ENCODE results near the gene NR3C1.

Gene NR3C1

GRCh38 chr5:143251190-143251589 is 152.3 kb downstream of the NR3C1 start:
- Histone ChIP-seq H3K4me1 (ENCODE audit: control insufficient read depth, insufficient read depth, low read length, poor library complexity, severe bottlenecking) (no peaks in the 10 kb centered on the region), H3K27me3 (replicated peaks; ENCODE audit: control insufficient read depth, insufficient read depth, low read length, poor library complexity, severe bottlenecking) (no peaks in the 10 kb centered on the region), H3K27ac (ENCODE audit: insufficient read depth, low read length, poor library complexity, severe bottlenecking) (no peak overlapping the region), H3K4me3 (ENCODE audit: insufficient read depth, low read depth, low read length, poor library complexity, severe bottlenecking) (no peak overlapping the region), H3K9me3 (ENCODE audit: control insufficient read depth, low read length) (no peaks in the 10 kb centered on the region), H3K36me3 (ENCODE audit: control insufficient read depth, insufficient read depth, low read length) (no peaks in the 10 kb centered on the region)
- no peak for DNase-seq

- Histone ChIP-seq H3K4me3 (ENCODE audit: insufficient read depth, low read depth, low read length, poor library complexity, severe bottlenecking) (no peak overlapping the region), H3K27ac (ENCODE audit: insufficient read depth, low read length, poor library complexity, severe bottlenecking) (no peak overlapping the region), H3K36me3 (ENCODE audit: control insufficient read depth, insufficient read depth, low read length) (no peaks in the 10 kb centered on the region), H3K9me3 (ENCODE audit: control insufficient read depth, low read length) (no peaks in the 10 kb centered on the region), H3K4me1 (ENCODE audit: control insufficient read depth, insufficient read depth, low read length, poor library complexity, severe bottlenecking) (no peaks in the 10 kb centered on the region), H3K27me3 (replicated peaks; ENCODE audit: control insufficient read depth, insufficient read depth, low read length, poor library complexity, severe bottlenecking) (no peaks in the 10 kb centered on the region)
- no peak for DNase-seq
Measured at GRCh38 chr5:143249851-143250250, 153.6 kb downstream of the NR3C1 start.

- H3K4me1 ChIP-seq (ENCODE audit: control insufficient read depth, insufficient read depth, low read length, poor library complexity, severe bottlenecking) = no peaks in the 10 kb centered on the region
- H3K27ac ChIP-seq (ENCODE audit: insufficient read depth, low read length, poor library complexity, severe bottlenecking) = no peak overlapping the region
- DNase-seq = no peak
- no peaks in the 10 kb centered on the region for H3K9me3 ChIP-seq (ENCODE audit: control insufficient read depth, low read length)
- H3K27me3 ChIP-seq (replicated peaks; ENCODE audit: control insufficient read depth, insufficient read depth, low read length, poor library complexity, severe bottlenecking) = no peaks in the 10 kb centered on the region
- no peak overlapping the region for H3K4me3 ChIP-seq (ENCODE audit: insufficient read depth, low read depth, low read length, poor library complexity, severe bottlenecking)
- H3K36me3 ChIP-seq (ENCODE audit: control insufficient read depth, insufficient read depth, low read length) = no peaks in the 10 kb centered on the region
Measured at GRCh38 chr5:143248822-143249579, 154.5 kb downstream of the NR3C1 start.

GRCh38 chr5:143248391-143248790 is 155.1 kb downstream of the NR3C1 start:
- H3K36me3 ChIP-seq (ENCODE audit: control insufficient read depth, insufficient read depth, low read length) = no peaks in the 10 kb centered on the region
- no peaks in the 10 kb centered on the region for H3K4me1 ChIP-seq (ENCODE audit: control insufficient read depth, insufficient read depth, low read length, poor library complexity, severe bottlenecking)
- no peak for DNase-seq
- no peaks in the 10 kb centered on the region for H3K27me3 ChIP-seq (replicated peaks; ENCODE audit: control insufficient read depth, insufficient read depth, low read length, poor library complexity, severe bottlenecking)
- H3K4me3 ChIP-seq (ENCODE audit: insufficient read depth, low read depth, low read length, poor library complexity, severe bottlenecking) = no peak overlapping the region
- H3K9me3 ChIP-seq (ENCODE audit: control insufficient read depth, low read length) = no peaks in the 10 kb centered on the region
- no peak overlapping the region for H3K27ac ChIP-seq (ENCODE audit: insufficient read depth, low read length, poor library complexity, severe bottlenecking)

- H3K4me1 ChIP-seq (ENCODE audit: control insufficient read depth, insufficient read depth, low read length, poor library complexity, severe bottlenecking) = no peaks in the 10 kb centered on the region
- H3K9me3 ChIP-seq (ENCODE audit: control insufficient read depth, low read length) = no peaks in the 10 kb centered on the region
- DNase-seq = no peak
- no peak overlapping the region for H3K27ac ChIP-seq (ENCODE audit: insufficient read depth, low read length, poor library complexity, severe bottlenecking)
- H3K36me3 ChIP-seq (ENCODE audit: control insufficient read depth, insufficient read depth, low read length) = no peaks in the 10 kb centered on the region
- no peaks in the 10 kb centered on the region for H3K27me3 ChIP-seq (replicated peaks; ENCODE audit: control insufficient read depth, insufficient read depth, low read length, poor library complexity, severe bottlenecking)
- H3K4me3 ChIP-seq (ENCODE audit: insufficient read depth, low read depth, low read length, poor library complexity, severe bottlenecking) = no peak overlapping the region
Measured at GRCh38 chr5:143247134-143247815, 156.2 kb downstream of the NR3C1 start.

GRCh38 chr5:143245929-143246561 is 157.4 kb downstream of the NR3C1 start:
- Histone ChIP-seq H3K27ac (ENCODE audit: insufficient read depth, low read length, poor library complexity, severe bottlenecking) (no peak overlapping the region), H3K9me3 (ENCODE audit: control insufficient read depth, low read length) (no peaks in the 10 kb centered on the region), H3K4me1 (ENCODE audit: control insufficient read depth, insufficient read depth, low read length, poor library complexity, severe bottlenecking) (no peaks in the 10 kb centered on the region), H3K4me3 (ENCODE audit: insufficient read depth, low read depth, low read length, poor library complexity, severe bottlenecking) (no peak overlapping the region), H3K36me3 (ENCODE audit: control insufficient read depth, insufficient read depth, low read length) (no peaks in the 10 kb centered on the region), H3K27me3 (replicated peaks; ENCODE audit: control insufficient read depth, insufficient read depth, low read length, poor library complexity, severe bottlenecking) (no peaks in the 10 kb centered on the region)
- no peak for DNase-seq

- no peak overlapping the region for H3K4me3 ChIP-seq (ENCODE audit: insufficient read depth, low read depth, low read length, poor library complexity, severe bottlenecking)
- H3K4me1 ChIP-seq (ENCODE audit: control insufficient read depth, insufficient read depth, low read length, poor library complexity, severe bottlenecking) = no peaks in the 10 kb centered on the region
- no peak overlapping the region for H3K27ac ChIP-seq (ENCODE audit: insufficient read depth, low read length, poor library complexity, severe bottlenecking)
Measured at GRCh38 chr5:143244990-143245389, 158.5 kb downstream of the NR3C1 start.

GRCh38 chr5:143244000-143244736 is 159.3 kb downstream of the NR3C1 start:
- H3K9me3 ChIP-seq (ENCODE audit: control insufficient read depth, low read length) = no peaks in the 10 kb centered on the region
- DNase-seq = no peak
- H3K4me3 ChIP-seq (ENCODE audit: insufficient read depth, low read depth, low read length, poor library complexity, severe bottlenecking) = no peak overlapping the region
- H3K36me3 ChIP-seq (ENCODE audit: control insufficient read depth, insufficient read depth, low read length) = no peaks in the 10 kb centered on the region
- no peak overlapping the region for H3K27ac ChIP-seq (ENCODE audit: insufficient read depth, low read length, poor library complexity, severe bottlenecking)
- H3K4me1 ChIP-seq (ENCODE audit: control insufficient read depth, insufficient read depth, low read length, poor library complexity, severe bottlenecking) = no peaks in the 10 kb centered on the region
- no peaks in the 10 kb centered on the region for H3K27me3 ChIP-seq (replicated peaks; ENCODE audit: control insufficient read depth, insufficient read depth, low read length, poor library complexity, severe bottlenecking)

More at GRCh38 chr5:143244990-143245389, 158.5 kb downstream of the NR3C1 start:
- H3K36me3 ChIP-seq (ENCODE audit: control insufficient read depth, insufficient read depth, low read length) = no peaks in the 10 kb centered on the region
- DNase-seq = no peak
- H3K27me3 ChIP-seq (replicated peaks; ENCODE audit: control insufficient read depth, insufficient read depth, low read length, poor library complexity, severe bottlenecking) = no peaks in the 10 kb centered on the region
- H3K9me3 ChIP-seq (ENCODE audit: control insufficient read depth, low read length) = no peaks in the 10 kb centered on the region

- Histone ChIP-seq H3K27me3 (replicated peaks; ENCODE audit: control insufficient read depth, insufficient read depth, low read length, poor library complexity, severe bottlenecking) (no peaks in the 10 kb centered on the region), H3K36me3 (ENCODE audit: control insufficient read depth, insufficient read depth, low read length) (no peaks in the 10 kb centered on the region), H3K9me3 (ENCODE audit: control insufficient read depth, low read length) (no peaks in the 10 kb centered on the region), H3K4me3 (ENCODE audit: insufficient read depth, low read depth, low read length, poor library complexity, severe bottlenecking) (no peak overlapping the region), H3K4me1 (ENCODE audit: control insufficient read depth, insufficient read depth, low read length, poor library complexity, severe bottlenecking) (no peaks in the 10 kb centered on the region), H3K27ac (ENCODE audit: insufficient read depth, low read length, poor library complexity, severe bottlenecking) (no peak overlapping the region)
- DNase-seq = no peak
Measured at GRCh38 chr5:143243103-143243502, 160.4 kb downstream of the NR3C1 start.
